Cortex of kidney (tissue), 1 donor: Measurements from ENCODE around the gene HOXD3.

ENCODE experiments used
- DNase-seq: peaks from one replicate; lab custom pipeline; 2025; lab: John Stamatoyannopoulos, UW

HOXD3 gene

GRCh38 chr2:176177580-176178037 lies 20.5 kb downstream of the HOXD3 start:
- DNase-seq, result no peak

GRCh38 chr2:176178038-176178756 lies 21.1 kb downstream of the HOXD3 start:
- DNase-seq, result no peak

DNA sequence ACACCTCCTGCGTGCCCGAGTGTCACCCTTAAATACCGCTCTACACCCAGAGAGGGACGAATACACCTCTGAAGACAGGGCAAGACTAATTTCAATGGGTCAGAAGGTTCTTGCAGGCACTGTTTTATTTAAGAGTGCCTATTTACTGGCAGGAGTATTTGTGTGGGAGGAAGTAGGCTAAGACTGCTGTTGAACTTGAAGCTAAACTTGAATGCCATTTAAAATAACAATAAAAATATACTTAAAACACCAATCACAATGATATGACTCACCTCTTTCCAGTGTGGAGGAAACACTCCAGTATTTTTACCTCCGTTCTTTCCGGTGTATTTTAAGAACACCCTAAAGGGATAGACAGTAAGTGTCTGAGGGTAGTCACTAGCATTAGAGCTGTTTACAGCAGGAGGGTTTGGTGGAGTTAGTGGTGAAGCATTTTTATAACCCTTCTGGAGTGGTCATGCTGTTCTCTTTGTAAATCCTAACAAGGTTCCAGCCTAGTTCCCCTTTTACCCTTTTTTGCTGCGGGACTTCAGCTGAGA lies 21.7 kb downstream of the HOXD3 start:
- DNase-seq, result no peak

DNA sequence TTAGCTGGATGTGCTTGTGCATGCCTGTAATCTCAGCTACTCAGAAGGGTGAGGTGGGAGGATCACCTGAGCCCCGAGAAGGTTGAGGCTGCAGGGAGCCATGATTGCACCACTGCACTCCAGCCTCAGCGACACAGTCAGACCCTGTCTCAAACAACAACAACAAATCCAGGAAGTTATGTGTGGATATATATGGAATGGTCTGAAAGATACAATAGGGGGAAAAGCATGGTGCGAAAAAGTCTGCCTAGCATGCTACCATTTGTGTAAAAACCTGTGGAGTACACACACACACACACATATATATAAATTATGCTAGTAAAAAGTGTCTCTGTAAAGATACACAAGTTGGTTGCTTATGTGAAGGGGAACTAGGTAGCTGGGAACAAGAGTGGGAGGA lies 24.4 kb downstream of the HOXD3 start:
- DNase-seq, result no peak

GRCh38 chr2:176182671-176183070 lies 25.6 kb downstream of the HOXD3 start:
- DNase-seq, result no peak

DNA sequence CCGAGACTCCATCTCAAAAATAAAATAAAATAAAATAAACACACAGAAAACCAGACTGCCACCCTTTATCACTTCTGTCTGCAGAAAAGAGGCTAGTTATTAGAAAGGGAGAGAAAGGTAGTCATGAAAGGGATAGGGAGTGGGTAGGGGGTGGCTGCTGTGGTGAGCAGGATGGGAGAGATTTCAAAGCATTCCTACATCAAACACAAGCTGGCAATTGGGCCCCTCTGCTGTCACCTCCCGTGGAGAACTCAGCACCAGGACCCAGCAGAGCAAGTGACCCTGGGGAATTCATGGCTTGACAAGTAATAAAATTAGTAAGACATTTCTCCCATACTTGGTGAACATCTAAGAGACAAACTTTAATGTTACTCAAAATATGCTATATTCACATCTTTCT lies 27.6 kb downstream of the HOXD3 start:
- no peak for DNase-seq

DNA sequence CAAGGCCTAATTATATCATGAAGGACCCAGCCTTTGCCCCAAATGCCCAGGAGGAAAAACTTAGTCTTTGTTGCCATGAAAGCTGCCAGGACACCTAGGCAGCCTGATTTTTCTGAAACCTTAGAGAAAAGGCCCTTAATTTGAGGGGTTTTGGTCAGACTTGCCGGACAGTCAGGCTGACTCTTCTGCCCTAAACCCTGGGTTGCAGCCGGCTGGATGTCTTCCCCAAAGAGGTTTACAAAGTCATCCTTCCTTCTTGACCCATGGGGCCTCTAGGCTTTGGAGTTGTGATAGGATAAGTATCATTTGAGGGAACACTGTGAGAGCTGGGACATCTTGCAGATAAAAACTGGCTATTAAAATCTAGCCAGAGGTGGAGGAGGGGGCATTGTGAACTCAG lies 28.9 kb downstream of the HOXD3 start:
- DNase-seq, result no peak

GRCh38 chr2:176187200-176187898 lies 30.2 kb downstream of the HOXD3 start:
- no peak for DNase-seq

DNA sequence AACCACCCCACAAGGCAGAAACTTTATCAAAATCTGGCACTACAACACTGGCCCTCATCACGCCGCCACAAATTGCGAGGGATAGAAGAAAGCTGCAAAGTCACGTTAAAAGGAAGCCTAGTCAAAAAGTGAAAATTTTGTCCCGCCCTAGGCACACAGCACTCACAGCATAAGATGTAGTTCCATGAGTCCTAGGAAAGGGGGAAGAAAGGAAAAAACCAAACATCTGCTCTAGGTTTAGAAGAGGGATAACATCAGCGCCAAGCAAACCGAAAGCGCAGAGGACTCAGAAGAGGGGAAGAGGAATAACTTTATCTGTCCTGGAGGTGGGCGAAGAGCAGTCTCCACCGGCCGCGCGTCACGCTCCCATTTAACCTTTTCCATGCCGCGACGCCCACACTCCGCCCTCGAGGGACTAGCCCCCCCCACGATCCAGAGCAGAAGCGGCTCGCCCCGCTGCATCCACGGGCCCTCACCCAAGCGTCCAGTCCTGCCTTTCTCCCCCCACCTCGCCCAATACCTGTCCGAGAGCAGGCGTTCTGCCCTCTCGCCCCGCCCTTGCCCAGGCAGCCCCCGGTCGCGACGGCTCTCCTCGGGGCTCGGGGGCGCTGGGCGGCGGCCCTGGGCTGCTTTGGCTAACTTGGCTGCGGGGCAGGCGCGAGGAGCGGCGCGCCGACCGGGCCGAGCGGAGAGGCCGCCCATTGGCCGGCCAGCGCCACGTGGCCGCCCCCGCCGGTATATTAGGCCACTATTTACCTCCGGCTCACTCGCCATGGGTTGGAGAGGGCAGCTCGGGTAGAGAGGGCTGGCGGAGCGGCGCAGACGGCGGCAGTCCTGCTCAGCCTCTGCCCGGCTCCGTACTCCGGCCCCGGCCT lies 31.0 kb downstream of the HOXD3 start, which contains the start of gene HOXD1:
HOXD1 (plus strand) TSS at position 770 of the 875 bp plus-strand sequence. CDS start 134 bp downstream, outside the sequence.
- peak; percentile 30 for DNase-seq

GRCh38 chr2:176188774-176189680 lies 31.9 kb downstream of the HOXD3 start:
- no peak for DNase-seq

- no peak for DNase-seq
Observed at GRCh38 chr2:176189681-176190641, 32.9 kb downstream of the HOXD3 start.

GRCh38 chr2:176192351-176192750 lies 35.2 kb downstream of the HOXD3 start:
- no peak for DNase-seq

- DNase-seq, result no peak
Observed at GRCh38 chr2:176193048-176193447, 35.9 kb downstream of the HOXD3 start.

DNA sequence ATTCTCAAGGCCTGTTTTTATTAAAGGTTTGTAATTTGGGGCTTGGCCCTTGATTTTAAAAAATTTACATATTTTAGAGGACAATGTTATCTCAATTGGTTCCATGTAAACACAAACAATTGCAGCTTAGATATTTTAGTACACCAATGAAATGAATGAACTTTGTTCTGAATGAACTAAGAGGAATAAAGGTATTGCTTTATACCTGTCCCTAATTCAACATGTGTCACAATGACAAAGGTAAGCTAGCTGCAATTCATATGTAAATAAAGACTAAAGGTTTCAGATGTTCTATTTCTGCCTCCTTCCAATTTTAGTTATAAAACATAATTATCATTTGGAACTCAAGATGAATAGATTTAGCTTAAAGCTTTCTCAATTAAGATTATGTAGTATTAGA lies 42.8 kb downstream of the HOXD3 start:
- DNase-seq, result no peak

DNA sequence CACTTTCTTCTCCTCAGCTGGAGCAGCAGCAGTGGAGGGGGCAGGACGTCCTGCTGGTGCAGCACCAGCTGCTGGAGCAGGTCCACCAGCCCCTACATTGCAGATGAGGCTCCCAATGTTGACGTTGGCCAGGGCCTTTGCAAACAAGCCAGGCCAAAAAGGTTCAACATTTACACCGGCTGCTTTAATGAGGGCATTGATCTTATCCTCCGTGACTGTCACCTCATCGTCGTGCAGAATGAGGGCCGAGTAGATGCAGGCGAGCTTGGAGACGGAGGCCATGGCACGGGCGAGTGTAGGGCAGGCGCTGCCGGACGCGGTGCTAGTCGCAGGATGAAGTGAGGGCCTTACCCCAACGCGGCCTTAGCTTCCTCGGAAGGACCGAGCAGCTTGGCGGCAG lies 43.9 kb downstream of the HOXD3 start:
- DNase-seq, result no peak

DNA sequence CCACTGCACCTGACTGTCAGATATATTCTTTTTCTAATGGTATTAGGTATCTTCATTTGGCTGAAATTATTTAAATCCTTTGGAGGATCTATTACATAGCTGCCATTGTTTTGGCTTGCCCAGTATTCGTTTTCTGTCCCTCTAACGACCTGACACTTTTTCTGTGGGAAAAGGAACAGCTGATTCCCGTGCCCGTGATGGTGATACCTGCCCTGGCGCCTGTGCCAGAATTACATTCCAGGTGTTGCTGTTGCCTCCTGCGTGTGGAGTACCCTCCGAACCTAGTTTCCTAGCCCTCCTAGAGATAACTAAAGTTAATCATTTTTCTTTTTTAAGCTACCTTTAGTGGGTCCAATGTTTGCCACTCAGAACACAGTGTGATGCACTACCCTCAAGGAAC lies 45.4 kb downstream of the HOXD3 start:
- no peak for DNase-seq

- no peak for DNase-seq
Observed at GRCh38 chr2:176205126-176205525, 48.0 kb downstream of the HOXD3 start.

GRCh38 chr2:176206136-176206535 lies 49.0 kb downstream of the HOXD3 start:
- DNase-seq, result no peak

DNA sequence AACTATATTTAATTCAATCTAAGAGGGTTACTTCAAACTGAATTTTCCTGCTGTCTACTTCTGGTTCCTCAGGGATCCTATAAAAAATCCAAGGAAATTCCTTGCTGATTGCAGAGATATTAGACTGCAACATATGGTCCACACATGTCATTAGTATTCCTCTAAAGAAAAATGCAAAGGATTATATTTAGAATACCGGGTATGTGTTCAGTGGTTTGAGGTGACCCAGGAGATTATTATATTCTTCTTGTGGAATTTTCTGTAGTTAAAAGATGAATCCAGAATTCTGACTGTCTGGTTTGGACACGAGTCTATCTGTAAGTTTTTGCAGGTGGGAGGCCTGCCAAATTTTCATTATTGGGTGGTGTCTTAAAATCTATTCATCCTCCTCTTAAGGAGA lies 49.6 kb downstream of the HOXD3 start:
- DNase-seq, result no peak

- DNase-seq, result no peak
Observed at GRCh38 chr2:176211110-176211509, 54.0 kb downstream of the HOXD3 start.
